K562 (cell line): ENCODE results near the gene TTC39A. TPM values are rescaled to one million over a fixed set of nuclear protein-coding genes. Genes with fewer than 3 reads are reported as not detected.

ENCODE experiments used
- BRD4 ChIP-seq: fragments of 200-600 bp; sonication (generic); IDR thresholded peaks from 2 replicates; pipeline ENCODE4 v1.6.1; 2017; ENCODE audit warnings: inconsistent platforms
- CTBP1 ChIP-seq: fragments of 450-650 bp; IDR thresholded peaks from 2 replicates; pipeline ENCODE4 v1.6.1; 2016; ENCODE audit warnings: borderline replicate concordance
- MAZ ChIP-seq, 2 experiments: fragments of 450-650 bp in 1 of 2; sonication (generic) in 1 of 2; formaldehyde crosslinking; IDR thresholded peaks in 1 of 2; conservative IDR thresholded peaks in 1 of 2; 2 replicates each; pipeline versions ENCODE4 v1.4.0 to v1.5.0; 2020; ENCODE audit warnings: mild to moderate bottlenecking in 1 of 2, missing genetic modification reagents in 1 of 2
- NELFE ChIP-seq: IDR thresholded peaks from 2 replicates; pipeline ENCODE4 v1.6.1; 2011; ENCODE audit warnings: mild to moderate bottlenecking; ENCODE audit not compliant: insufficient read depth, insufficient read length
- RFX5 ChIP-seq: IDR thresholded peaks from 2 replicates; pipeline ENCODE4 v1.6.1; 2011; ENCODE audit warnings: low read depth, mild to moderate bottlenecking, improper control_type of control experiment, low read length
- SIN3A ChIP-seq, 2 experiments: fragments of 150-350 bp in 1 of 2; IDR thresholded peaks; 2 replicates each; pipeline ENCODE4 v1.6.1; 2011 to 2016; ENCODE audit warnings: borderline replicate concordance in 2 of 2, low read depth in 2 of 2, low read length in 2 of 2, mild to moderate bottlenecking in 2 of 2, moderate library complexity in 2 of 2; ENCODE audit not compliant: control insufficient read depth in 1 of 2
- SP1 ChIP-seq: sonication (generic); formaldehyde crosslinking; IDR thresholded peaks from 2 replicates; pipeline ENCODE4 v1.8.1; 2022; ENCODE audit warnings: mild to moderate bottlenecking, missing genetic modification reagents
- STAG1 ChIP-seq: sonication (generic); formaldehyde crosslinking; IDR thresholded peaks from 2 replicates; pipeline ENCODE4 v1.5.0; 2020; ENCODE audit warnings: missing genetic modification reagents, borderline replicate concordance
- ZKSCAN8 ChIP-seq: fragments of 200-800 bp; sonication (Bioruptor generic); IDR thresholded peaks from 2 replicates; pipeline ENCODE4 v1.6.1; 2016; ENCODE audit warnings: missing genetic modification characterization, missing compliant biosample characterization
- ZNF444 ChIP-seq: fragments of 250-450 bp; sonication (Bioruptor Pico); IDR thresholded peaks from 2 replicates; pipeline ENCODE4 v1.4.0; 2020; ENCODE audit warnings: mild to moderate bottlenecking, moderate library complexity
- polyA plus RNA-seq, 8 experiments: library from polyadenylated mRNA; depleted of rRNA in 4 of 8; stranded (reverse) in 5 of 8; unstranded in 3 of 8; fragments of >200 nt; fragmentation: Nextera tagmentation in 2 of 8; fragmentation: Illumina TruSeq in 1 of 8; extraction: Ambion mirVana in 2 of 8; extraction: Trizol in 1 of 8; gene quantifications; 2 replicates each; pipeline versions ENCODE4 v1.2.1 to v1.2.3, GENCODE V29; 2011 to 2014; ENCODE audit warnings: inconsistent platforms in 1 of 8, missing spikeins in 1 of 8
- total RNA-seq, 7 experiments: library from RNA; depleted of rRNA in 6 of 7; stranded (reverse); fragments of >200 nt in 6 of 7; fragmentation: Illumina TruSeq in 2 of 7; extraction: Trizol in 2 of 7; gene quantifications; 2 replicates each; pipeline versions ENCODE4 v1.2.1 to v1.2.3, GENCODE V29; 2011 to 2021; ENCODE audit warnings: low replicate concordance in 1 of 7
- TF ChIP-seq, protein P1 (sequence below), 3 experiments: IDR thresholded peaks in 2 of 3; conservative IDR thresholded peaks in 1 of 3; 2 replicates each; pipeline ENCODE4 v1.5.1; 2011 to 2012; ENCODE audit warnings: low read length in 3 of 3, mild to moderate bottlenecking in 3 of 3, control low read depth in 2 of 3, improper control_type of control experiment in 1 of 3, inconsistent platforms in 1 of 3, low read depth in 1 of 3, mixed read lengths in 1 of 3, moderate library complexity in 1 of 3; ENCODE audit not compliant: insufficient read depth in 2 of 3
- TF ChIP-seq, protein P2 (sequence below), 2 experiments: fragments of 450-650 bp; formaldehyde crosslinking in 1 of 2; IDR thresholded peaks; 2 replicates each; pipeline versions ENCODE4 v1.4.0 to v1.6.1; 2014 to 2020; ENCODE audit warnings: mild to moderate bottlenecking in 2 of 2, borderline replicate concordance in 1 of 2, low read depth in 1 of 2
- TF ChIP-seq, protein P3 (sequence below): fragments of 450-650 bp; IDR thresholded peaks from 2 replicates; pipeline ENCODE4 v1.6.1; 2017; ENCODE audit warnings: mild to moderate bottlenecking, moderate library complexity
- TF ChIP-seq, protein P4 (sequence below): fragments of 450-650 bp; IDR thresholded peaks from 2 replicates; pipeline ENCODE4 v1.6.1; 2016

The TTC39A gene
- total and polyA plus RNA-seq, 9 of the 15 experiments (the other 6 are each of a cell fraction or from before 2014, with no cell fraction given), result 0.18 to 0.82 (median 0.35) TPM

DNA sequence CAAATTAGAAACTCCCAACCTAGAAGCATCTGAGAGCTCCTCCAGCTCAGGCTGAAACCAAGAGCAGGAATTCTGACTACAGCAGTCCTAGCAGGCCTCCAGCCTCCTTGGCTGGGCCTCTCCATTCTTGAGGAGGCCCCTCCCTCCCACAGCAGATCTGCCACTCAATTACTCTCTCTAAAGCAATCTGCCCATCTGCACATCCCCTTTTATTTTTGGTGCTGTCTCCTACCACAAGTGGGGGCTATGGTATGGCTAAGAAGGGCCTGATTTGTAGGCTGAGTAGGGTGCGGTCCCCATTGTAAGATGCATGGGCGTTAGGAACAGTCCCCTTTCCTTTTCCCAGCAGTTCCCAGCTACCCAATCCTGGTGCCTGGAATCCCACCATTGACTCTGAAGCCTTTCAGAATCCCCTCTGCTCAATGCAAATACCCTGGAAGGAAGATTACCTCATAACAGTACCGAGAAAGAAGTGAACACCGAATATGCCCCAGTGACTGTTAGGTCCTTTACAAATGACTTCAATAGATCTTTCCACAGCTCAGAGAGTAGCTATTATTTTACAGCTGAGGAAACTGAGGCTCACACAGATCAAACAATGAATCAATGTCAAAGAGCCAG lies 11.6 kb upstream of the TTC39A start (continued):
- TF ChIP-seq, protein P1, sequence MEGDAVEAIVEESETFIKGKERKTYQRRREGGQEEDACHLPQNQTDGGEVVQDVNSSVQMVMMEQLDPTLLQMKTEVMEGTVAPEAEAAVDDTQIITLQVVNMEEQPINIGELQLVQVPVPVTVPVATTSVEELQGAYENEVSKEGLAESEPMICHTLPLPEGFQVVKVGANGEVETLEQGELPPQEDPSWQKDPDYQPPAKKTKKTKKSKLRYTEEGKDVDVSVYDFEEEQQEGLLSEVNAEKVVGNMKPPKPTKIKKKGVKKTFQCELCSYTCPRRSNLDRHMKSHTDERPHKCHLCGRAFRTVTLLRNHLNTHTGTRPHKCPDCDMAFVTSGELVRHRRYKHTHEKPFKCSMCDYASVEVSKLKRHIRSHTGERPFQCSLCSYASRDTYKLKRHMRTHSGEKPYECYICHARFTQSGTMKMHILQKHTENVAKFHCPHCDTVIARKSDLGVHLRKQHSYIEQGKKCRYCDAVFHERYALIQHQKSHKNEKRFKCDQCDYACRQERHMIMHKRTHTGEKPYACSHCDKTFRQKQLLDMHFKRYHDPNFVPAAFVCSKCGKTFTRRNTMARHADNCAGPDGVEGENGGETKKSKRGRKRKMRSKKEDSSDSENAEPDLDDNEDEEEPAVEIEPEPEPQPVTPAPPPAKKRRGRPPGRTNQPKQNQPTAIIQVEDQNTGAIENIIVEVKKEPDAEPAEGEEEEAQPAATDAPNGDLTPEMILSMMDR (IDR thresholded peaks at IDR 0.05 in 2 of 3, conservative IDR thresholded peaks at IDR 0.05 in 1 of 3; ENCODE audit: insufficient read depth in 2 of 3, low read depth in 1 of 3, low read length in 3 of 3), result peak; percentile 72 to 76 (median 74)
- TF ChIP-seq, protein P2, sequence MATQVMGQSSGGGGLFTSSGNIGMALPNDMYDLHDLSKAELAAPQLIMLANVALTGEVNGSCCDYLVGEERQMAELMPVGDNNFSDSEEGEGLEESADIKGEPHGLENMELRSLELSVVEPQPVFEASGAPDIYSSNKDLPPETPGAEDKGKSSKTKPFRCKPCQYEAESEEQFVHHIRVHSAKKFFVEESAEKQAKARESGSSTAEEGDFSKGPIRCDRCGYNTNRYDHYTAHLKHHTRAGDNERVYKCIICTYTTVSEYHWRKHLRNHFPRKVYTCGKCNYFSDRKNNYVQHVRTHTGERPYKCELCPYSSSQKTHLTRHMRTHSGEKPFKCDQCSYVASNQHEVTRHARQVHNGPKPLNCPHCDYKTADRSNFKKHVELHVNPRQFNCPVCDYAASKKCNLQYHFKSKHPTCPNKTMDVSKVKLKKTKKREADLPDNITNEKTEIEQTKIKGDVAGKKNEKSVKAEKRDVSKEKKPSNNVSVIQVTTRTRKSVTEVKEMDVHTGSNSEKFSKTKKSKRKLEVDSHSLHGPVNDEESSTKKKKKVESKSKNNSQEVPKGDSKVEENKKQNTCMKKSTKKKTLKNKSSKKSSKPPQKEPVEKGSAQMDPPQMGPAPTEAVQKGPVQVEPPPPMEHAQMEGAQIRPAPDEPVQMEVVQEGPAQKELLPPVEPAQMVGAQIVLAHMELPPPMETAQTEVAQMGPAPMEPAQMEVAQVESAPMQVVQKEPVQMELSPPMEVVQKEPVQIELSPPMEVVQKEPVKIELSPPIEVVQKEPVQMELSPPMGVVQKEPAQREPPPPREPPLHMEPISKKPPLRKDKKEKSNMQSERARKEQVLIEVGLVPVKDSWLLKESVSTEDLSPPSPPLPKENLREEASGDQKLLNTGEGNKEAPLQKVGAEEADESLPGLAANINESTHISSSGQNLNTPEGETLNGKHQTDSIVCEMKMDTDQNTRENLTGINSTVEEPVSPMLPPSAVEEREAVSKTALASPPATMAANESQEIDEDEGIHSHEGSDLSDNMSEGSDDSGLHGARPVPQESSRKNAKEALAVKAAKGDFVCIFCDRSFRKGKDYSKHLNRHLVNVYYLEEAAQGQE (IDR thresholded peaks at IDR 0.05; ENCODE audit: borderline replicate concordance), result peak; percentile 61; the same call in 1 of the 2 replicates
- TF ChIP-seq, protein P2 (CRISPR knock-in tag; IDR thresholded peaks at IDR 0.05; ENCODE audit: low read depth), result no peak
- no peak for TF ChIP-seq BRD4
- no peak for TF ChIP-seq ZNF444 (CRISPR knock-in tag)
- TF ChIP-seq, protein P3, sequence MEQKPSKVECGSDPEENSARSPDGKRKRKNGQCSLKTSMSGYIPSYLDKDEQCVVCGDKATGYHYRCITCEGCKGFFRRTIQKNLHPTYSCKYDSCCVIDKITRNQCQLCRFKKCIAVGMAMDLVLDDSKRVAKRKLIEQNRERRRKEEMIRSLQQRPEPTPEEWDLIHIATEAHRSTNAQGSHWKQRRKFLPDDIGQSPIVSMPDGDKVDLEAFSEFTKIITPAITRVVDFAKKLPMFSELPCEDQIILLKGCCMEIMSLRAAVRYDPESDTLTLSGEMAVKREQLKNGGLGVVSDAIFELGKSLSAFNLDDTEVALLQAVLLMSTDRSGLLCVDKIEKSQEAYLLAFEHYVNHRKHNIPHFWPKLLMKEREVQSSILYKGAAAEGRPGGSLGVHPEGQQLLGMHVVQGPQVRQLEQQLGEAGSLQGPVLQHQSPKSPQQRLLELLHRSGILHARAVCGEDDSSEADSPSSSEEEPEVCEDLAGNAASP, result no peak
- TF ChIP-seq, protein P4, sequence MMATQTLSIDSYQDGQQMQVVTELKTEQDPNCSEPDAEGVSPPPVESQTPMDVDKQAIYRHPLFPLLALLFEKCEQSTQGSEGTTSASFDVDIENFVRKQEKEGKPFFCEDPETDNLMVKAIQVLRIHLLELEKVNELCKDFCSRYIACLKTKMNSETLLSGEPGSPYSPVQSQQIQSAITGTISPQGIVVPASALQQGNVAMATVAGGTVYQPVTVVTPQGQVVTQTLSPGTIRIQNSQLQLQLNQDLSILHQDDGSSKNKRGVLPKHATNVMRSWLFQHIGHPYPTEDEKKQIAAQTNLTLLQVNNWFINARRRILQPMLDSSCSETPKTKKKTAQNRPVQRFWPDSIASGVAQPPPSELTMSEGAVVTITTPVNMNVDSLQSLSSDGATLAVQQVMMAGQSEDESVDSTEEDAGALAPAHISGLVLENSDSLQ, result peak; percentile 95
- TF ChIP-seq MAZ (CRISPR knock-in tag; conservative IDR thresholded peaks at IDR 0.05 in 1 of 2, IDR thresholded peaks at IDR 0.05 in 1 of 2), result peak in 1 of 2 experiments; percentile 36; a peak in 1 of 4 replicates
- TF ChIP-seq SP1 (CRISPR knock-in tag), result 0 out of 2 replicates have a peak, but pooled peaks have one; percentile 45
- peak; percentile 67 for TF ChIP-seq CTBP1
- no peak for TF ChIP-seq SIN3A (IDR thresholded peaks at IDR 0.05; ENCODE audit: borderline replicate concordance in 2 of 2, control insufficient read depth in 1 of 2, low read depth in 2 of 2, low read length in 2 of 2)
- no peak for TF ChIP-seq NELFE
- TF ChIP-seq STAG1, result peak; percentile 53; the same call in 1 of the 2 replicates
- no peak for TF ChIP-seq ZKSCAN8 (CRISPR knock-in tag)
- no peak for TF ChIP-seq RFX5
